Endothelial cell of hepatic sinusoid (primary cell): Measurements from ENCODE around the gene WDR49.

Experiments
- in situ Hi-C: cut with HindIII; loops from 2 replicates; pipeline ENCODE4 v1.10.0; 2017; ENCODE audit warnings: low sequenced_read_pairs

The WDR49 gene

DNA sequence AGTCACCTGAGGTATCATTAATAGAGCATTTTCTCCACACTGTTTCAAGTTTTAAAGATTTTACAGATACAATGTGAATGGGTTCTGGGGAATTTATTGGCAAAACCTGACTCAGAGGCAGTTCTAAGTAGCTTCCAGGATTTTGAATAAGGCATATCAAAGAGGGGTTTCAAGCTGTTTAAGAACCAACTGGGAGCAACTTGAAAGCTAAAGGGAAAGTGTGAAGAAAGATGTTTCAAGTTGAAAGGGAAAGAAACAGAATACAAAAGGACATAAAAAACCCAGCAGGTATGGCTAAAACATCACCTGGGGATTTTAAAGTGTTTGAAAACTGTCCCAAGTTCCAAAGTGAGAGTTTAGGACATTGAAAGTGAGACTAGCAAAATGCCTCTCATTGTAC lies 162.1 kb downstream of the WDR49 start:
- in situ Hi-C loops = no loop called here

GRCh38 chr3:167489571-167489970 lies 164.2 kb downstream of the WDR49 start:
- in situ Hi-C loops = no loop called here

- in situ Hi-C loops = no loop called here
These were observed 166.2 kb downstream of the WDR49 start for GRCh38 chr3:167487556-167487955.

DNA sequence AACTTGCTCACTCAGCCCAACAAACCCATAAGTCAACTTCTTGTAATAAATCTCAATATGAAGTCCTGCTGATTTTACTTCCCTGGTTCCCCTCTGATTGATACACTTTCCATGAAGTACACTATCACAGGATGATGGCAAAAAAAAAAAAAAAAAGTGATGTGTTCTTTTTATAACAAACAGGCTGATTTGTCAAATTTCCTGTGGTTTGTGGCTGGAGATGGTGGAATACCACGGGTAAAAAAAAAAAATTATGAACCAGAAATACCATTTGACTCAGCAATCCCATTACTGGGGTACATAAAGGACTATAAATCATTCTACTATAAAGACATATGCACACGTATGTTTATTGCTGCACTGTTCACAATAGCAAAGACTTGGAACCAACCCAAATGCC lies 169.2 kb downstream of the WDR49 start:
- in situ Hi-C loops = no loop called here

DNA sequence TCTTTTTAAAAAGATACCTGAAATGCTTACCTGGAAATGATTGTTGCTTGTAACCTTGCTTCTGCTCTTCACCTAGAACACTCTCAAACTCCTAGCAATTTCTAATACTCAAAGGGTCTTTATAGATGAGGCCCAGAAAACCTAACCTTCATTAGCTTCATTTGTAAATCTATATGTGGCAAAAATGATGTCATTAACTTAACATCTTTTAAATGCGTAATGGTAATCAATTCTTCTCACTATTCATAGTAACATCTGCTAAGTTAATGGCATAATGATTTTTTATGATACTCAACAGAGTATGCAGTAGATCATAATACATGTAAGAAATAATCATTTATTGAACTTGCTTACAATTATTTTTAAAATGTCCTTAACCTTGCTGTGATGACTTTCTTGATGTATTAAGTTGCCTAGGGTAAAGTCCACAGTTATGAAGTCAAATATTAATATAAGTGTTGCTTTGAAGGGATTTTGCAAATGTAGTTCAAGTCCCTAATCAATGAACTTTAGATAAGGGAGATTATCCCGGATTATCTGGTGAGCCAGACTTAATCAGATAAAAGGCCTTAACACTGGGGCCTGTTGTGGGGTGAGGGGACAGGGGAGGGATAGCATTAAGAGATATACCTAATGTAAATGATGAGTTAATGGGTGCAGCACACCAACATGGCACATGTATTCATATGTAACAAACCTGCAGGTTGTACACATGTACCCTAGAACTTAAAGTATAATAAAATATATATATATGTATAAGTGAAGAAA lies 169.8 kb downstream of the WDR49 start:
- in situ Hi-C loops = no loop called here

DNA sequence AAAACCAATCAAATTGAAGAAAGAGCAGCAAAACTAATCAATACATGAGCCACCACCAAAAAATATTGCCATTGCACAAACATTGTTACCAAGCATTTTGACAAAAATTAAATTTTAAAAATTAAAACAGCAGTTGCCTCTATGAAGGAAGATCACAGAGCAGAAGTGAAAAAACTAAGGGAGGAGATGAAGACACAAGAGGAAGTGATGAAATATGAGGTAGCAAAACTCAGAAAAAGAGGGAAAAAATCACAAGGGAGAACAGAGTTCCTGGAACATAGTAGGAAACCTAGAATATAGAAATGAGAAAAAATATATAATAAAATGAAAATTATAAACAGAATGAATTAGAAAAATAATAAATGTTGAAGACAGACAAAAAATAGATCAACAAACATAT lies 172.6 kb downstream of the WDR49 start:
- in situ Hi-C loops = no loop called here

DNA sequence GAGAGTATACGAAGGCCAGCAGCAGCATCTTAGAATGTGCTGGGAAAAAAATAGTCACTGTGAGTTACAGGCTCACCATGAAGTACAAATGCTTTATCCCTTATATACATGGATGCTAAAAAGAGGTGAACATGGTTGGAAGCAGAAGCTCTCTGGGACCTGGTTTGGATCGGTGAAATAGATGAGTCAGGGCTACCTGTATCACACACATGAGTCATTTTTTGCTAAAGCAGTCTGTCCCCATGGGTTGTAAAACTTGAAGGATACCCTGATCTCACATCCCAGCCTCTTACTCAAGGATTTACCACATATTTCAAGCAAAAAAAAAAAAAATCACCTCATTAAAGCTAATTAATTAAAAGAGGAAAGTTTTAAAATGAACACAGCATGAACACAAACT lies 173.0 kb downstream of the WDR49 start:
- in situ Hi-C loops = no loop called here

DNA sequence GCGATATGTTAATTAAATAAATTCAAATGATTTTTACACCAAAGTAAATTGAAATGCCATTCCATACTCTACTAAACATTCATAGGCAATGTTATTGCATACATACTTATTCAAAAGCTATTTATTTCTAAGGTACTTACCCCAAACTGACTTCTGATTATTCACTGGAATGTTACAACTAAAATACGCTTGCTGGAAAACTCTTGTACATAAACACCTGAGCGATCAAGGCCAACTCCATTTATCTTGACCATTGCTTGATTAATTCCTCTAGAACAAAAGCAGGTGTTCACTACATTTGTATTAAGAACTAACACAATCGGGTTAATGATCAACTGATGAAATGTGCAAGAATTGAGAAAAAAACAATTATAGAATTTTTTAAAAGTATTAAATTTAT lies 179.9 kb downstream of the WDR49 start, which contains the start of gene SERPINI2:
Gene SERPINI2, minus strand, starts transcription at position 180 of the 400 bp plus-strand sequence. CDS start 2,208 bp downstream, outside the sequence.
- in situ Hi-C loops = no loop called here

GRCh38 chr3:167469381-167469780 lies 184.4 kb downstream of the WDR49 start:
- in situ Hi-C loops = no loop called here

DNA sequence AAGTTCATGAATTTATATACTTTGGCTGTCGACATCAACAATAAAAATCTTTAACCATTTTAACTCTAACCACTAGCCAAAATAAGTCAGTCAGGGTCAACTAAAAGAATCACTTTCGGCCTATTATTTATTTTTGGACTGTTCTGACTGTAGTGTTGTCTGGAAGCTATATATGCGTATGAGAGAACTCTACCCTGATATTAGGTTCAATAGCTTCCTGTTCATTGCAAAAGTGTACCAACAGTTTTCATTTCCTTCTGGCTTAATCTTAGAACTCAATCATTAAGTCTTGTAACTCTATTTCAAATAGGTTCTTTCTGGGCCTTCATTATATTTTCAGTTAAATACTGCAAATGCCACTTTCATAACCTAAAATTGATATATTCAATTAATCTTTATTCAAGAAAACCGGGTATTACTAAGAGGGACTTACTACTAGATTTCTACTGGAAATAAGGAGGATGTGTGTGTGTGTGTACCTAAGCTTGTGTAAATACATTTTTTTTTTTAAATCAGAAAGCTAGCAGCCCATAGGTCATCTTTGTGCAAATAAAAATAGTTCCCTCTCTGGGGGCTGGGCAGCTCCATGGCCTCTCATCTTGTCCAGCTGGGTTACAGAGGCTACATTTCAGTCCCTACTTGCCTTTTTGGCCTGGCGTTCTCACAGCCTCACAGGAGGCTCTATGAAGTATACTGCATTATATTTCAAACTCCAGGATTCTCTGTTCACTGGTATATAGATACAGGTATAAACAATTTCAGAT lies 185.7 kb downstream of the WDR49 start:
- in situ Hi-C loops = no loop called here

DNA sequence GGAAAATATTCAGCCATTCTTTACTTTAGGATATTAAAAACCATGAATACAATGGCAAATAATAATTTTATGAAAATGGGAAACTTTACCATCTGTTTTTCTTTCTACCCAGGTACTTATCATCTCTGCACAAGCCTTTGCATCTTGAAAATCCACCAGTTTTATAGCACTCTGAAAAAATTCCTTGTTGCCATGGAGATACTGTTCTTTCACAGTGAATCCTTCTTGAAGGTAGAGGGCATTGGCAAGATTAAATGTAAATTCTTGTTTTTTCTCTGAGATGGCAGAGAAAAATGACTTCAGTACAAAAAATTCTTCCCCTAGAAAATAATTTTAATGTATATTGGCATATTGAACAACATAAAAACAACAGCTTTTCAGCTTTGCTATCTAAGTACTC lies 186.8 kb downstream of the WDR49 start:
- in situ Hi-C loops = no loop called here

DNA sequence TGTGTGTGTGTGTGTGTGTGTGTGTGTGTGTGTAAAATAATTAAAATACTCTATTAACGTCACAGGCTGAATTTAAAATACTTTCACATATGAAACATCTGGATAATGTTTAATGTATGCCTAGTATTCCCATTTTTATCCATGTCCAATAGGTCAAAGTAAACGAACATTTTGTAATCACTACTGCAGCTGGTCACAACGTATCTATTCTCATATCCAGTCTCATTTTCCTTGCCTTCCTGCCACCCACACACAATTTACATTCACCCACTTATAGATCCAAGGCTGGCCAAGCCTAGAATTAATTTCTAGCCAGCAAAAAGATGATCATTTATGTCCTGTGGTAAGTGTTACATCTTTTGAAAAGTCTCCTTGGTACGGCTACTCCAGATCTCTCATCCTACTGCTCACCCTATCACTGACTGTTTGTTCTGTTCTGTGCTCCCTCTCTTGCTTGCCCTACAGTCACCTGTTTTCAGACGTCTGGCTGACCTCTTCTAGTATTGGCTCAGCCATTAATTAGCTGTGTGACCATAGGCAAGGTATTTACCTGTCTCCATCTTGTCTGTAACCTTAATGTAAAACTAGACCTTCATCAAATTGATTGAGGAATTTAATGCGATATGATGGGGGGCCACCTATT lies 197.5 kb downstream of the WDR49 start:
- in situ Hi-C loops = no loop called here

GRCh38 chr3:167453815-167454214 lies 199.9 kb downstream of the WDR49 start:
- in situ Hi-C loops = no loop called here

GRCh38 chr3:167451282-167451681 lies 202.5 kb downstream of the WDR49 start:
- in situ Hi-C loops = no loop called here

- in situ Hi-C loops = no loop called here
These were observed 203.1 kb downstream of the WDR49 start for GRCh38 chr3:167450675-167451074.

DNA sequence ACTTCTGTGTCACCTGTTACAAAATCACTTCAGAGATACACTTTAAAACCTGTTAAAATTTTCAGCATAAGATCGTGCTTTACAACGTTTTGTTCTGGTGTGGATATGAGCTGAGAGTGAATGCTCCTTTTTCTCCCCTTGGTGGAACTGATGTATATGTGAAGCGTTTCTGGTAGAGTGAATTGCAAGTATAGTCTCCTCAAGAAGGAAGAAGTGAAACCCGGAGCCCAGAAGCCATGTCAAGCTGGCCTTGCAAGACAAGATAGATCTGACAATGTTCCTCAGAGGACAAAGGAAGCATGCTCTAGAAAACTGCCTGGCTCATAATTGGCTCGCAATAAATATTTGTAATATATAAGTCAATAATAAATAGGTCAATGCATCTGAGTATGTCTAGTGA lies 203.5 kb downstream of the WDR49 start:
- in situ Hi-C loops = no loop called here

DNA sequence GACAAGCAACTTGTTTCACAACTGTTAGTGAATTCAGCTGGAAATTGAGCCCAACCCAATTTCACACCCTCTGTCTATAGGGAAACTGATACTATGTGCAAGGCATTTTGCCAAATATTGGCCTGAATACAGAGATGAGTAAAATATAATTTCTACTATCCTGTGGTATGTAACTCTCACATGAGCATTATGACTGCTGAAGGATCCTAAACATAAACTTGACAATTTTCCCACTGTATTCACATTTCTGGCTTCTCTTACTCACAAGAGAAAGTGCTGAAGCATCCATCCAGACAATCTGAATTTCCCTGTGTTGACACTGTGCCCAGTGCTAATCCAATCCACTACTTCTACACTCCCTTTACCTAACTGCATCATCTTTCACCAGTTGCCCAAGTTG lies 208.3 kb downstream of the WDR49 start:
- in situ Hi-C loops = no loop called here

DNA sequence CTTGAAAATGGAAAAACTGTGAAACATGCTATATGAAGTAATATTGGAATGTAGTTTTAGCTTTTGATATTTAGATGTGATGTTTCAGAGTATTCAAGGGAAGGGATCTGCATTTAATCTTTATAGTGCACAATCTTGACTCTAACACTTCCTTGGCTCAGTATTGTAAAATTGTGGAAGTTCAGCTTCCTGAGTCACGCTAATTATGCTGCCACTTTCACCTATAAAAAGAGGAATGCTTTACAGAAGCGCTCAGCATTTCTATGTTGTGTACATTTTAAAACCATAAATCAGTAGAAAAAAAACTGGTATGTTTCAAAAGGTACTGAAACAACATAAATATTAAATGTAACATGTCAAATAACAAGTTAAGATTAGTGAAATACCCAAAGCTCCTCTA lies 212.5 kb downstream of the WDR49 start:
- in situ Hi-C loops = no loop called here

DNA sequence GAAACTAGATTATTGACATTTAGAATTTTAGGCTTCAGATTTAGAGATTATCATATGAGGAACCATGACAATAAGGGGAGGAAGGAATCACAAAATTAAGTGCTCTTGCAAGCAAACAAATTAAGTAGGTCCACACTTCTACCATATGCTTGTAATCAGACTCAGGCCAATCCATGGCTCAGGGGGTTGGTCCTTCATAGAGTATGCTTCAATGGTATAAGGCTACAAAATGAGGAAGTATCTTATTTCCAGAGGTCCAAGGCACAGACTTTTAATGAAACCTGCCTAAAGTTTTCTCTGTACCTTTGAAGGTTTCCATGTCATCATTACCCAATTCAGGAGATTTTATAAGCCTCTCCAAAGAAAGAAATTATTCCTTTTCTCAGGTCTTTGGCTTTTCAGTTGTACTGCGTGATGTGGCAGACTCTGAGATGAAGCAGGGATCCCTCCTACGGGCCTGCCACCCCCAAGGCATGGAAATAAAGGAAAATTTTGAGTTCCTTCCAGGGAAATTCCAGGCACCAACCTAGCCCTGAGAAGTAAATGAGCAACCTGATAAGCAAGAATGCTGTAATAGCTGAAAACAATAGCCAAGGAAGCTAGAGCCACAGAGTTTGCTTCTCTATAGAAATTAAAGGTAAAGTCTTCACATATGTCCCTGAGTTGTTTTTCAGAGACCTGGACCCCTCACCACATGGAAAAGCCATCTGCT lies 216.2 kb downstream of the WDR49 start:
- in situ Hi-C loops = no loop called here
